ENCODE measurements around the gene TPCN2. TPM values are rescaled to one million over a fixed set of nuclear protein-coding genes. Genes with fewer than 3 reads are reported as not detected.

The TPCN2 gene
- total and polyA plus RNA-seq, 2 of the 8 experiments (the other 6 are each of a cell fraction or from before 2014, with no cell fraction given), result 9.7 to 18.6 TPM

DNA sequence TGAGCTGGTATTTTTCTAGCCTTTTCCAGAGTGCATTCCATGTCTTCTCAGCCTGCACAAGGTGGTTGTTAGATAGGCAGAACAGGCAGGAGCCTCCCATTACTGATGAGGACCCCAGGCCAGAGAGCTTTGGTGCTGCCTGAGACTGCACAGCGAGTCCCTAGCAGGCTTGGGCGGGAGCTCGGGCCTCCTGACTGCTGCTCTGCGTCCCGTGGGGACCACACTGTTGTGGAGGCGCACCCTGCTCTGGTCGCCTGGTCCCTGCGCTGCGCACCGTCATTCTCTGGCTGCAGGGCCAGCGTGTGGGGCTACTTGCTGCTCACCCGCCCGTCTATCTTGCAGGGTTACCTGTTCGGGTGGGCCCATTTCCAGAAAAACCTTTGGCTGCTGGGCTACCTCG lies 8.5 kb downstream of the TPCN2 start:
- H3K27me3 ChIP-seq (replicated peaks in 1 of 4; ENCODE audit: control insufficient read depth in 3 of 4, extremely low read depth in 1 of 4, insufficient read depth in 3 of 4, low read length in 3 of 4), result no peaks in the 10 kb centered on the region
- no peak overlapping the region for H2BK120ac ChIP-seq (replicated peaks; ENCODE audit: low read depth, low read length)
- DNase-seq (ENCODE audit: low read depth in 1 of 2, low spot score in 2 of 2), result no peak
- no peak overlapping the region for H2AK5ac ChIP-seq (ENCODE audit: low read depth, low read length)
- H3K4me2 ChIP-seq (ENCODE audit: insufficient read depth in 1 of 2, low read depth in 2 of 2, low read length in 2 of 2), result no peak overlapping the region
- no peaks in the 10 kb centered on the region for H3K9me3 ChIP-seq (ENCODE audit: insufficient read depth in 2 of 2, low read depth in 1 of 2, low read length in 1 of 2)
- H2BK12ac ChIP-seq (ENCODE audit: low read depth, low read length), result no peak overlapping the region
- H2AFZ ChIP-seq (ENCODE audit: low read length), result no peak overlapping the region
- H3K4ac ChIP-seq (replicated peaks; ENCODE audit: insufficient read length, low read depth, low read length), result no peak overlapping the region
- no peak overlapping the region for H4K8ac ChIP-seq (ENCODE audit: extremely low read depth, insufficient read depth, low read length)
- H2BK20ac ChIP-seq (ENCODE audit: low read length), result no peak overlapping the region
- WGBS, 2 experiments (ENCODE audit: extremely low coverage in 1 of 2, insufficient coverage in 1 of 2, insufficient read length in 1 of 2, insufficient replicate concordance in 2 of 2, low coverage in 1 of 2, low lambda C conversion rate in 2 of 2, missing lambda C conversion rate in 1 of 2), result 94% methylated on average over 15 of the region's 15 CpGs; no CpG with 5 or more reads in 1 of the 2 experiments
- H2BK15ac ChIP-seq (ENCODE audit: low read length), result no peak overlapping the region
- H2BK5ac ChIP-seq (ENCODE audit: low read depth, low read length), result no peak overlapping the region
- no peak overlapping the region for H4K5ac ChIP-seq (ENCODE audit: insufficient read length, low read depth, low read length)
- H3K4me3 ChIP-seq (ENCODE audit: extremely low read depth in 1 of 4, insufficient read depth in 2 of 4, low read depth in 3 of 4, low read length in 4 of 4), result no peak overlapping the region
- no peak overlapping the region for H3K56ac ChIP-seq (replicated peaks; ENCODE audit: insufficient read length, low read depth, low read length)
- H3K18ac ChIP-seq (ENCODE audit: extremely low read depth, low read length), result no peak overlapping the region
- TF ChIP-seq YY1 (IDR thresholded peaks at IDR 0.05; ENCODE audit: low read depth, low read length) (no peak), NANOG (IDR thresholded peaks at IDR 0.05; ENCODE audit: insufficient read depth, low read depth, low read length, poor library complexity, severe bottlenecking) (no peak), EP300 (IDR thresholded peaks at IDR 0.05; ENCODE audit: borderline replicate concordance in 1 of 2, low read depth in 2 of 2, low read length in 2 of 2) (no peak), CHD2 (IDR thresholded peaks at IDR 0.05; ENCODE audit: low read length) (no peak), TAF7 (optimal IDR thresholded peaks at IDR 0.05; ENCODE audit: borderline replicate concordance, low read depth, low read length) (no peak), TBP (IDR thresholded peaks at IDR 0.05; ENCODE audit: low read depth, low read length) (no peak), TAF1 (IDR thresholded peaks at IDR 0.05; ENCODE audit: low read depth, low read length) (no peak), PHF8 (conservative IDR thresholded peaks at IDR 0.05; ENCODE audit: low read depth, low read length) (no peak)
- TF ChIP-seq, protein P1, sequence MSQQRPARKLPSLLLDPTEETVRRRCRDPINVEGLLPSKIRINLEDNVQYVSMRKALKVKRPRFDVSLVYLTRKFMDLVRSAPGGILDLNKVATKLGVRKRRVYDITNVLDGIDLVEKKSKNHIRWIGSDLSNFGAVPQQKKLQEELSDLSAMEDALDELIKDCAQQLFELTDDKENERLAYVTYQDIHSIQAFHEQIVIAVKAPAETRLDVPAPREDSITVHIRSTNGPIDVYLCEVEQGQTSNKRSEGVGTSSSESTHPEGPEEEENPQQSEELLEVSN (IDR thresholded peaks at IDR 0.05), result no peak
- H3K79me2 ChIP-seq (ENCODE audit: control insufficient read depth in 1 of 2, insufficient read depth in 2 of 2, low read length in 2 of 2), result peaks cover 0 to 17% of the 10 kb centered on the region in 2 experiments; a peak in 1 of 4 replicates
- peaks cover 0 to 13% (median 4%) of the 10 kb centered on the region in 4 experiments; a peak in 6 of 8 replicates for H3K36me3 ChIP-seq (ENCODE audit: control insufficient read depth in 2 of 4, insufficient read depth in 4 of 4, low read length in 3 of 4)
- ChIA-PET POLR2A (ENCODE audit: partially characterized antibody) (interaction anchor here (1.1 kb wide), 1 partner anchor 38 kb away, joined by 3 read pairs; no protein-coding TSS in a partner anchor), CTCF (ENCODE audit: partially characterized antibody) (interaction anchor here (1.3 kb wide), 1 partner anchor 44 kb away, joined by 4 read pairs; the partner anchor contains the start of gene MRGPRF)
- no peak overlapping the region for H3K23ac ChIP-seq (ENCODE audit: insufficient read length)
- FAIRE-seq, result no peak
- H3K9ac ChIP-seq (replicated peaks in 1 of 4; ENCODE audit: extremely low read depth in 1 of 4, low read depth in 3 of 4, low read length in 3 of 4), result no peak overlapping the region
- peaks cover 19% of the 10 kb centered on the region for H3K79me1 ChIP-seq (ENCODE audit: low read depth, low read length)
- H4K91ac ChIP-seq (replicated peaks; ENCODE audit: insufficient read length, low read length), result no peak overlapping the region
- peaks cover 4 to 32% of the 10 kb centered on the region in 2 experiments for H4K20me1 ChIP-seq (replicated peaks in 1 of 2; ENCODE audit: control insufficient read depth in 1 of 2, insufficient read depth in 2 of 2, low read length in 2 of 2)
- H3K27ac ChIP-seq (ENCODE audit: low read depth, low read length), result no peak overlapping the region
- H3K4me1 ChIP-seq (replicated peaks in 1 of 4; ENCODE audit: control insufficient read depth in 3 of 4, insufficient read depth in 4 of 4, low read length in 3 of 4), result no peaks in the 10 kb centered on the region; a peak in 1 of 7 replicates
- no peaks in the 10 kb centered on the region for H3K23me2 ChIP-seq (ENCODE audit: low read depth, low read length)
- H3K14ac ChIP-seq (ENCODE audit: insufficient read length), result no peak overlapping the region
